SK-N-SH treated with all-trans-retinoic acid at 6 μM for 48 hours (cell line): ENCODE measurements around the gene PTPRT.

Source experiments
- ARNTL ChIP-seq: fragments of 450-650 bp; formaldehyde crosslinking; IDR thresholded peaks from 2 replicates; pipeline ENCODE4 v1.5.0; 2020; ENCODE audit warnings: low read depth, mild to moderate bottlenecking, moderate library complexity, borderline replicate concordance
- CSDC2 ChIP-seq: fragments of 250-450 bp; sonication (Bioruptor Pico); IDR thresholded peaks from 2 replicates; pipeline ENCODE4 v1.5.0; 2020; ENCODE audit warnings: mild to moderate bottlenecking, moderate library complexity
- PATZ1 ChIP-seq: fragments of 250-450 bp; sonication (Bioruptor Pico); IDR thresholded peaks from 2 replicates; pipeline ENCODE4 v1.8.0; 2020; ENCODE audit warnings: mild to moderate bottlenecking, moderate library complexity, borderline replicate concordance
- TCF4 ChIP-seq: fragments of 250-450 bp; sonication (Bioruptor Pico); IDR thresholded peaks from 2 replicates; pipeline ENCODE4 v1.8.0; 2021; ENCODE audit warnings: mild to moderate bottlenecking, moderate library complexity, borderline replicate concordance
- ZC3H10 ChIP-seq: fragments of 250-450 bp; sonication (Bioruptor Pico); IDR thresholded peaks from 2 replicates; pipeline ENCODE4 v1.5.1; 2021; ENCODE audit warnings: mild to moderate bottlenecking, moderate library complexity

GRCh38 chr20:42027746-42028268 is 1161.9 kb downstream of the PTPRT start:
- TF ChIP-seq CSDC2 (CRISPR knock-in tag) (no peak), ARNTL (no peak), ZC3H10 (CRISPR knock-in tag) (no peak), PATZ1 (CRISPR knock-in tag) (no peak), TCF4 (no peak)
